H1 (cell line): ENCODE results near the gene OR9I1.

Experiments
- EZH2 ChIP-seq: fragments of 200-600 bp; sonication (generic); IDR thresholded peaks from 2 replicates; pipeline ENCODE4 v1.7.1; 2012; ENCODE audit warnings: low read depth, mild to moderate bottlenecking, moderate library complexity, low read length, inconsistent platforms; ENCODE audit not compliant: severe bottlenecking
- TF ChIP-seq, protein P1 (sequence below): IDR thresholded peaks from 2 replicates; pipeline ENCODE4 v1.6.1; 2012; ENCODE audit warnings: inconsistent platforms

DNA sequence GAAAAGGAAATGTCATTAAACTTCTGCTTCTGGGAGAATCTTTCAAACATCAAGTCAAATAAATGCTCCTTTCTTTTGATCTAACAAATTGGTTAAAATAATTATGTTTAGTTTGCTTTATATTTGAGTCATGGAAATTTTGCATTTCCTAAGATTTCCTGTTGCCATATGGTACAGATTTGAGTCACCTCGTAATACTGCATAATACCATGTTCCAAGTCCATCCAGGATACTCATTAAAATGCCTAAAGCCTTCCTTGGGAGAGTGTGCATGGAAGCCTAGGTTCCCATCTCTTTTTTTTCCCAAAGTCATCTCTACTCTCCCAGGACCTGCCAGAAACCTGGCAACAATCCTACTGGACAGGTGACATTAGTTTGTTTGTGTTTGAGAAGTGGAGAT, 4.2 kb downstream of the OR9I1 start:
- TF ChIP-seq, protein P1, sequence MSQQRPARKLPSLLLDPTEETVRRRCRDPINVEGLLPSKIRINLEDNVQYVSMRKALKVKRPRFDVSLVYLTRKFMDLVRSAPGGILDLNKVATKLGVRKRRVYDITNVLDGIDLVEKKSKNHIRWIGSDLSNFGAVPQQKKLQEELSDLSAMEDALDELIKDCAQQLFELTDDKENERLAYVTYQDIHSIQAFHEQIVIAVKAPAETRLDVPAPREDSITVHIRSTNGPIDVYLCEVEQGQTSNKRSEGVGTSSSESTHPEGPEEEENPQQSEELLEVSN: no peak
- no peak for TF ChIP-seq EZH2
